GM19035 (cell line): ENCODE measurements around the gene POLR2H.
"Not testable (repeated sequence)": the region's sequence is repeated elsewhere in the genome, so short reads cannot be mapped to it uniquely, and the experiment has no call there.

Experiments
- ATAC-seq: cut with Tn5 transposase; IDR thresholded peaks from one replicate; pipeline ENCODE4 v1.9.1; 2021; ENCODE audit not compliant: unreplicated experiment

Gene POLR2H

DNA sequence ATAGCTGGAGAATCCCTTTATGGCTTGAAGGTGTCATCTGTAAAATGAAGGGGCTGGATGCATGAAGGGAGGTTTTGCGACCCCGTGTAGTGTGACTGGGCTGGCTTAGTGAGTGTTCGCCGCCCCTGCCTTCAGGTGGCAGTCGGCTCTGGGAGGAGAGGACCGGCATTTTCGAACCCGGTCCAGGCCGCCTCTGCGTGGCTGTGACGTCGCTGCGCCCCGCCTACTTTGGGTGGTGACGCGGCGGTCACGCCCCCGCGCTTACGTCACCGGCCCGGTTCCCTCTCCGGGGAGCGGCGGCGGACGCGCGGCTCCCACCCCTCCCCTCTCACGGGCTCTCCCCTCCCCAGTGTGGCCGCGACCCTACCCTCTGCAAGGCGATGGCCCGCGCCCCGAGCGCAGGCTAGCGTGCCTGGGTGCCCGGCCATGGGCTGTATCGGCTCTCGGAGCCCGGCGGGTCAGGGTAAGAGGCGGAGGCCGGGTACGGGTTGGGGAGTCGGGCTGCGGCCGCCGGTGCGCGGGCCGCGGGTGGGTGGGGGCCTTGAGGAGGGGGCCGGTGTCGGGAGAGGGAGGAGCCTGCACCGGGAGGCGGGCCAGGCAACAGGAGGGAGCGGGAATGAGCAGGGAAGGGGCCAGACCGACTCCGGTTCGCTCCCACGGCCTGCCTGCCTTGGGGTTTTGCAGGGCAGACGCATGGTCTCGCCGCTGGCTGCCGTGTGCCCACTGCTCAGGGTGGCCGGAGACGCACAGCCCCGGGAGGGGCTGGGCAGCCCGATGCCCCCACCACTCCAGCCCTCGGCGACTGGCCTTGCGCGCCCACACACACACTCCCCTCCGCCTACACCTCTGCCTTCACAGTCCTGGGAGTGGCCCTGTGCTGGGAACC, 25.6 kb upstream of the POLR2H start:
- ATAC-seq = peak; percentile 73

DNA sequence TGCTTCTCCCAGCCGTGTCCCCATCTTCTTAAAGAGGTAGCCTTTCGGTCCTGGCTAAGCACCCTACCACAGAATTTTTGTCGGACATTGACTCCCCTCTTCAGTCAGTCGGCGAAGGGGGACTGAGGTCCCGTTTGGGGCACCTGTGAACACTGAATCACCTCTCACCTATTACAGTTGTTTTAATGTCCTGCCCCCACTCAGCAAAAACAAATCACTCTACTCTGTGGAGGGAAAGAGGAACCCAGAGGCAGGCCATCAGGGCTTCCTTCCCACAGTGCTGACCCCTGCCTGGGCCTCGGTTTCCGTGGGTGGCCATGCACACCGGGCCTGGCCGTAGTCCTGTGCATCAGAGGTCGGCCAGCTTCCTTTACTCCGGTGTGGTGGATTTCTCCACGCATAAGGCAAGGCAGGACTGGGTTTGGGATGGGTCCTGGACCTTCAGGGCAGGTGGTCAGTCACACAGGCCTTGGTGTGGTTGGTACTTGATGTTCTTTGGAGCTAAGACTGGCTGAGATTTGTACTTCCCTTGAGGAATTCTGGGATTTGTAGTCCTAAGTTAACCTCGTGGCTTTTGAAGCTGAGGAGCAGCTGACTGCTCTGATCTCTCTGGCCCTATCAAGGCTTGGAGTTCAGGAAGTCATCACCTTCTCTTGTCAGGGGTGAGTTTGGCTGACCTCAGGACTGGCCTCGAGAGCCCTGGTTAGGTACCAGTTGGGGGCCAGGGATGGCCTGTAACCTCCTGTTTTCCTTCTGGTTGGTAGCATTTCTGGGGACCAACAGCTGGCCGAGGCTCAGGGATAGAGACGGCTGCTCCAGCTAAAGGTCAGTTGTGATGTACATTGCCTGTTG, 24.7 kb upstream of the POLR2H start:
- no peak for ATAC-seq

DNA sequence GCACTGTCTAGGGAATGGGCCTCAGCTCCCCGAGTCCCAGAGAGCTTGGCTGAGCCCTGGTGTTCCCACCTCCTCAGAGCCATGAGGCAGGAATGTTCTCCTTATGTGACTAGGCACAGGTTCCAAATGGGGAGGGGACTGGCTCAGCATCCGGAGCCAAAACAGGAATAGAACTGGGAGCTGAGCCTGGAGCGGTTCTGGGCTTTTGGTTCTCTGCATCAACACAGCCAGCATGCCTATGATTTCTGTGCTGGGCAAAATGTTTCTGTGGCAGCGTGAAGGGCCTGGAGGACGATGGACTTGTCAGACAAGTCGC, 24.2 kb upstream of the POLR2H start, which contains the start of gene FAM131A:
Gene FAM131A, plus strand, starts transcription at position 202 of the 316 bp plus-strand sequence. Its CDS starts 31 bp downstream, at position 233.
- ATAC-seq = no peak

DNA sequence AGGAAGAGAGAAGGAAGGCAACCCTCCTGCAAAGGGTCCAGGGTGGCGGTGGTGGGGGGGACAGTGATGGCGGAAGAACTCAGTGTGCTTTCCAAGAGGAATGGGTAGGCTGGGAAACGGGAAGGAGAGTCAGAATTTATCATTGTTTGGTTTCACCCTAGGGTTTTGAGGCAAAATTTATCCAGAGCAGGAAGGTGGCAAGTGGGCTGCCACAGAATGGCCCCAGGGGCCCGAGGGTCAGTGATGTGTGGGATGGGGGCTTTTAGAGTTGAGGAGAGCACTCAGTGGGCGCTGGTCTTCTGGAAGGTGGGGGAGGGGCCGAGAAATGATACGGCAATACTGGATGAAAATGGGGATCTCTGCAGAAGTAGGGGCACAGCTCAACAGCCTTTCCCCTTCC, 23.5 kb upstream of the POLR2H start:
- no peak for ATAC-seq

DNA sequence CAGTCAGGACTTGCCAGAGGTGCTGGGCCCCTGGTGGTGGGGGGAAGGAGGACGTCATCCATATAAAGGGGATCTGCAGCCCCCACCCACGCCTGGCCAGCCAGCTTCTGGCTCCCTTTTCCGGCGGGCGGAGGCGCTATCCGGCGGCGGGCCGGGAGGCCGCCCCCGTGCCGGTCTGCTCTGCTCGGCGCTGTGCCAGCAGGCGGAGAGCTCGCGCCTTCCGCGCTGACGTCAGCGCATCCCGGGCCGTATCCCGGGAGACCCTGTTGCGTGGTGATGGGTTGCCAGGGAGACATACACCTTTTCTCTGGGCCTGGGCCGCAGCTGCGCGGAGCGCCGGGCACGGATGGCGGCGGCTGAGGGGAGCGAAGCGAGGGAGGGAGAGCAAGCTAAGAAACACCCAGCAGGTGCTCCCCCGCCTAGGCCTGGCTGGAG, 23.0 kb upstream of the POLR2H start:
- ATAC-seq = no peak

DNA sequence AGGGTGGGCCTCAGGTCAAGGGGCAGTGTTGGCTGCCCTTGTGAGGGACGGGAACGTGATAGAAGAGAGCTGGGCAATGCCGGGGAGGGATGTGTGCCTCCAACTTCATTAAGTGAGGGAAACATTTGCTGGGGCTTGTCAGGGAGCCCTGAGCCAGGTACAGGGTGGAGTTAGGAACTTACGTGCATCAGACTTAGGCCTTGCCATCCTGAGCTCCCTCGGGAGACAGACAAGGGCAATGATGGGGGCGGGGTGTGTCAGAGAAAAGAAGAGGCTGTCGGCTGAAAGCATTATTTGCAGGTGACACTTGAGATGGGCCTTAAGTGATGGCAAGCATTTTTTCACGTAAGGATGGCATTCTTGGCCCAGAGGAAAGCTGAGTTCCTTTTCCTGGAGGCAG, 22.5 kb upstream of the POLR2H start:
- no peak for ATAC-seq

DNA sequence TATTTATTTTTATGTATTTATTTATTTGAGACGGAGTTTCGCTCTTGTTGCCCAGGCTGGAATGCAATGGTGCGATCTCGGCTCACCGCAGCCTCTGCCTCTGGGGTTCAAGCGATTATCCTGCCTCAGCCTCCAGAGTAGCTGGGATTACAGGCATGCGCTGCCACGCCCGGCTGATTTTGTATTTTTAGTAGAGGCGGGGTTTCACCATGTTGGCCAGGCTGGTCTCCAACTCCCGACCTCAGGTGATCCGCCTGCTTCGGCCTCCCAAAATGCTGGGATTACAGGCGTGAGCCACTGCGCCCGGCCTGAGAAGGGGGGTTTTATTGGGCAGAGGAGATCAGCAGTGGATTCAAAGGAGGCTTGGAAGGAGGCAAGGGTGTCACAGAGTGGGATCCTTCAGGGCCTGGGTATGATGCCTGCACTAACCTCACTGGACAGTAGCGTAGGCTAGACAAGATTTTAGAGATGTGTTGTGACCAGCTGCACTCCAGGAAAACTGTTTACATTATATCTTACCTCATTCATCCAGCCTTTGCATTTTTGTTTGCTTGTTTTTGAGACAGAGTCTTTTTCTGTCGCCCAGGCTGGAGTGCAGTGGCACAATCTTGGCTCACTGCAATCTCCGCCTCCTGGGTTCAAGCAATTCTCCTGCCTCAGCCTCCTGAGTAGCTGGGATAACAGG, 21.9 kb upstream of the POLR2H start:
- ATAC-seq = not testable (repeated sequence)

DNA sequence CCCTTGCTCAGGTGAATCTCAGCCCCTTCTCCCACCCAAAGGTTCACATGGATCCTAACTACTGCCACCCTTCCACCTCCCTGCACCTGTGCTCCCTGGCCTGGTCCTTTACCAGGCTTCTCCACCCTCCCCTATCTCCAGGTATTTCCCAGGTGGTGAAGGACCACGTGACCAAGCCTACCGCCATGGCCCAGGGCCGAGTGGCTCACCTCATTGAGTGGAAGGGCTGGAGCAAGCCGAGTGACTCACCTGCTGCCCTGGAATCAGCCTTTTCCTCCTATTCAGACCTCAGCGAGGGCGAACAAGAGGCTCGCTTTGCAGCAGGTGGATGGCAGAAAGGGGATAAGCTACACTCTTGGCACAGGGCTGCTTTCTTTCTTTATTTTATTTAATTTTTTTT, 19.6 kb upstream of the POLR2H start:
- ATAC-seq = no peak

DNA sequence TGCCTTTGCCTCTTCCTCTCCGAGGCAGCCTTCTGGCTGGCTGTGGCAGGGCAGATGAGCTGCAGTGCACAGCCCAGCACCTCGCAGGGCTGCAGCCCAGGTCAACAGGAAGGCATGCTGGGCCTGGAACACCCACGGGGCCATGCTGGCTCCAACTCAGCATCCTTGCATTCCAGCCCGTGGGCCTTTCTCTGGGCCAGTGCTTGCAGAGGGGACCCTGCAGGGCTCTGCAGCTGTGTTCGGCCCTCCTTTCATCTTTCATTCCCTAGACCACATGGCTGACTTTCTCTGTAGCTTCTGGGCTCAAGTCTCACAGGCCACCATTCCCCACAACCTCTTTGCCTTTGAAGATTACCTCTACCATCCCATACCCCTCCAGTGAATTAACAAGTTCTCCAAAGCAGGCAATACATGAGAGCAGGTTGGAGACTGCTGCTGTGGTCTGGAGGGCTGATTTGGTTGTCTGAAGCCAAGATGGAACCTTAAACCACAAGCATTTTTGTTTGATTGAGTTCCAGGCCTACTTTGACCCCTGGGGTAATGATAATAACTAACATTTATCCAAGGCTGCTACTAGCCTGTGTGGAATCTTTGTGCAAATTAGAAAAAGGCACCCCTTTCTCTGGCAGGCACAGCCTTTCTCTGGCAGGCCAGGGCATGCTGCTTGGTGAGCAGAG, 18.2 kb upstream of the POLR2H start:
- no peak for ATAC-seq

DNA sequence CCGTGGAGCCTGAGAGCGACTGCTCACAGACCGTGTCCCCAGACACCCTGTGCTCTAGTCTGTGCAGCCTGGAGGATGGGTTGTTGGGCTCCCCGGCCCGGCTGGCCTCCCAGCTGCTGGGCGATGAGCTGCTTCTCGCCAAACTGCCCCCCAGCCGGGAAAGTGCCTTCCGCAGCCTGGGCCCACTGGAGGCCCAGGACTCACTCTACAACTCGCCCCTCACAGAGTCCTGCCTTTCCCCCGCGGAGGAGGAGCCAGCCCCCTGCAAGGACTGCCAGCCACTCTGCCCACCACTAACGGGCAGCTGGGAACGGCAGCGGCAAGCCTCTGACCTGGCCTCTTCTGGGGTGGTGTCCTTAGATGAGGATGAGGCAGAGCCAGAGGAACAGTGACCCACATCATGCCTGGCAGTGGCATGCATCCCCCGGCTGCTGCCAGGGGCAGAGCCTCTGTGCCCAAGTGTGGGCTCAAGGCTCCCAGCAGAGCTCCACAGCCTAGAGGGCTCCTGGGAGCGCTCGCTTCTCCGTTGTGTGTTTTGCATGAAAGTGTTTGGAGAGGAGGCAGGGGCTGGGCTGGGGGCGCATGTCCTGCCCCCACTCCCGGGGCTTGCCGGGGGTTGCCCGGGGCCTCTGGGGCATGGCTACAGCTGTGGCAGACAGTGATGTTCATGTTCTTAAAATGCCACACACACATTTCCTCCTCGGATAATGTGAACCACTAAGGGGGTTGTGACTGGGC, 16.8 kb upstream of the POLR2H start:
- no peak for ATAC-seq

DNA sequence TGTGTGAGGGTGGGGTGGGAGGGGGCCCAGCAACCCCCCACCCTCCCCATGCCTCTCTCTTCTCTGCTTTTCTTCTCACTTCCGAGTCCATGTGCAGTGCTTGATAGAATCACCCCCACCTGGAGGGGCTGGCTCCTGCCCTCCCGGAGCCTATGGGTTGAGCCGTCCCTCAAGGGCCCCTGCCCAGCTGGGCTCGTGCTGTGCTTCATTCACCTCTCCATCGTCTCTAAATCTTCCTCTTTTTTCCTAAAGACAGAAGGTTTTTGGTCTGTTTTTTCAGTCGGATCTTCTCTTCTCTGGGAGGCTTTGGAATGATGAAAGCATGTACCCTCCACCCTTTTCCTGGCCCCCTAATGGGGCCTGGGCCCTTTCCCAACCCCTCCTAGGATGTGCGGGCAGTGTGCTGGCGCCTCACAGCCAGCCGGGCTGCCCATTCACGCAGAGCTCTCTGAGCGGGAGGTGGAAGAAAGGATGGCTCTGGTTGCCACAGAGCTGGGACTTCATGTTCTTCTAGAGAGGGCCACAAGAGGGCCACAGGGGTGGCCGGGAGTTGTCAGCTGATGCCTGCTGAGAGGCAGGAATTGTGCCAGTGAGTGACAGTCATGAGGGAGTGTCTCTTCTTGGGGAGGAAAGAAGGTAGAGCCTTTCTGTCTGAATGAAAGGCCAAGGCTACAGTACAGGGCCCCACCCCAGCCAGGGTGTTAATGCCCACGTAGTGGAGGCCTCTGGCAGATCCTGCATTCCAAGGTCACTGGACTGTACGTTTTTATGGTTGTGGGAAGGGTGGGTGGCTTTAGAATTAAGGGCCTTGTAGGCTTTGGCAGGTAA, 16.0 kb upstream of the POLR2H start:
- ATAC-seq = no peak

DNA sequence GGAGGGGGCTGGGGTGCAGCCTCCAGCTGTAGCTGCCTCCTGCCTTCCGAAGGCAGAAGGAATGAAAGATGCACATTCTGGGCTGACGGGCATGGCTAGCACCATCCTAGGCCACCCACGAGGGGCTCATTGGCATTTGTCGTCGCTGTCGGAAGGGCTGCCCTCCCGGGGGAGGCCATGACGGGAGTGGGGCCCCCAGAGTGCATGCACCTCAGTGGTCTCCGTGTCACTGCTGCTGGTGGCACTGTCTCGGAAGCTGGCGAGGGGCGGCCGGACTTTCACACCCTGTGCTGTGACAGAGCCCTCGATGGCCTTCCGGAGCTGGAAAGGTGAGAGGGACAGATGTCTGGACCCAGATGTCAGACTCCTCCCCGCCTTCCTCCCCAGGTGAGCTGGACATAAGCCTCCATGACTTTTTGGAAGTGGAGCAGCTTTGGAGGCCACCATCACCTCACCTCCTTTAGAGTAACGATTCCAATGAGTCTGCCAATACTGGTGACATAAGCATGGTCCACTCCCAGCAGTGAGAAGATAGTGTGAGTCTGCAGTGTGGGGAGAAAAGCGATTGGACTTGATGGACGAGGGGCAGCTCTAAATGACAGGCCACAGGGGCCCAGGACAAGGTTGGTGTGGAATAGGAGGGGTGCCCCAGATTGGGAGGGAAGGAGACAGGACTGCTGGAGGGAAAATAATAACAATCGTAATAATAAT, 14.9 kb upstream of the POLR2H start:
- no peak for ATAC-seq

DNA sequence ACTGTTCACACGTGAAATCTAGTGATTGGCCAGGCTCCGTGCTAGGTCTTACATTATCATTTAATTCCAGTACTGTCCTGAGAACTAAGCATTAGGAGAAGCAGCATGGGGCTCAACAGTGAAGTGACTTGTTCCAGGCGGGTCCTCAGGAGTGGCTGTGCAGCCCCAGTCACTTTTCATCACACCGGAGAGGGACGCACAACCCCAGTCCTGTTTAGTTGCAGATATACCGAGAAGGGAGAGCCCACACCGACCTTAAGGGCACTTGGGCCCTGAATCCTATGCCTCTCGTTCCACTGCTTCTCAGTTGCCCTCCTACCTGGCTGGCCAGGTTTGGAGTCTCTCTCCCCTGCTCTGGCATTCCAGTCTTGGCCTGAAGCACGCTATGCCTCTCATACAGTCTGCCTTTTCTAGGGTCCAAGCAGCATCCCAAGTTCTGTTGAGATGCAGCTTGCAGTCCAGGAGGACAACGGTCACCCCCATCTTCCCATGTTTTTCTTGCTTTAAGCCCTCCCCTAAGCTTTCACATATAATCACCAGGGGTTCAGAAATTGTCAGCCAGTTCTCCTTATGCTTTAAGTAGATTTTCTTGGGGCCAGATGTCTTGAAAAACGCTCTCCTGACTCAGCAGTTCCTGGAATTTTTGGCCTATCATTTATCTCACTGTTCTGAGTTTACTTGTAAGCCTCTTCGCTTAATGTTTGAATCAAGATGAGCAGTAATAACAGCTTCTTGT, 14.0 kb upstream of the POLR2H start:
- ATAC-seq = no peak

DNA sequence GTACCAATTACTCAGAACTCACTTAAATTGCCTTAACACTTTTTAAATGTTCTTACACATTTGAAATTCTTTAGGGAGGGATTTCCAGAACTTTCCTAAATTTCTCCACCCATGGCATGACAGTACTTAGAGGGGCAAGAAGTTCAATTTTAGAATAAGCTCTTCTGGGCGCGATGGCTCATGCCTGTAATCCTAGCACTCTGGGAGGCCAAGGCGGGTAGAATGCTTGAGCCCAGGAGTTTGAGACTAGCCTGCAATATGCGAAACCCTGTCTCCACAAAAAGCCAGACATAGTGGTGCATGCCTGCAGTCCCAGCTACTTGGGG, 13.5 kb upstream of the POLR2H start:
- no peak for ATAC-seq

DNA sequence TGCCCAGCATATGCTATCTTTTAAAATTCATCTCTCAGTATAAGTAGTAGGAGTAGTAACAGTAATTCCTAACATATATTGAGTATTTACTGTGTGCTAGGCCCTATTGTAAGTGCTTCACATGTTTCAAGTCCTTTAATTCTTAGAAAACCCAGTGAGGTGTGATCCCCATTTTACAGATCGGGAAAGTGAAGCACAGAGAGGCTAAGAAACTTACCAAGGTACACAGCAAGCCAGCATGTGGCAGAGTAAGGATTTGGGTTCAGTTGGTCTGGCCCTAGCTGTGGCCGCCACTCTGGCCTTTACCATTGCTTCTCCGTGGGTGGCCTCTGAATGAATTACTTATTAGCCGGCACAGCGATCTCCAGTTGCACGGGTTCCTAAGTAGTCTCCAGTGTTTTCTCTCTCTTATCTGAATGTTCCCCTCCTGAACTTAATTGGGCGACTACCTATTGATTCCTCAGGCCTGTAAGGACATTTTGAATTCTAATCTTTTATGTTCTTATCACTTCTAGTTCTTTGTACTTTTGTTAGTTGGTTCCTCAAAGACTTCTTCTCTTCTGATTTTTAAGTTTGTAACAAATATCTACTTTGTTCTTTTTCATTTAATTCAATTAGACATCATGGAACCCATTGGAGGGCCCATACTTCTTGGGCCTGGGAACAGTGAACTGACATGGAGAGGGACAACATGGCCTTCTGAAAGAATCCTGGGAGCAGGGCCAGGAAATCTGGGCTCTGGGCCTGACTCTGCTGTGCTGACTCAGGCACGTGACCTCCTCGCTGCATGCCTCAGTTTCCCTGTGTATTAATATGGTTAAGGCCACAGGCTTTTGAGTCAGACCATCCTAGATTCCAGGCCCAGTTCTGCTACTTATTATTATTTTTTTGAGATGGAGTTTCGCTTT, 11.7 kb upstream of the POLR2H start:
- ATAC-seq = no peak

DNA sequence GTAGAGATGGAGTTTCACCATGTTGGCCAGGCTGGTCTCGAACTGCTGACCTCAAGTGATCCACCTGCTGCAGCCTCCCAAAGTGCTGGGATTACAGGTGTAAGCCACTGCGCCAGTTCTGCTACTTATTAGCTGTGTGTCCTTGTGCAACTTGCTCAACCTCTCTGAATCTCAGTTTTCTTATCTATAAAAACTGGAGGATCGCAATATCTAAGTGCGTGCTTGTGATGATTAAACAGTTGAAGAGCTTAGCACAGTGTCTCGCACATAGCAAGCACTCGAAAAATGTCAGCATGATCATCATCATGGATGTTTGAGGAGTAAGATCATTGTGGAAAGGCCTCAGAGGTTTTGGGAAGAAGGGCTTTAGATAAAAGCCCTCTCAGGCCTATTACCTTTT, 10.9 kb upstream of the POLR2H start:
- ATAC-seq = no peak

DNA sequence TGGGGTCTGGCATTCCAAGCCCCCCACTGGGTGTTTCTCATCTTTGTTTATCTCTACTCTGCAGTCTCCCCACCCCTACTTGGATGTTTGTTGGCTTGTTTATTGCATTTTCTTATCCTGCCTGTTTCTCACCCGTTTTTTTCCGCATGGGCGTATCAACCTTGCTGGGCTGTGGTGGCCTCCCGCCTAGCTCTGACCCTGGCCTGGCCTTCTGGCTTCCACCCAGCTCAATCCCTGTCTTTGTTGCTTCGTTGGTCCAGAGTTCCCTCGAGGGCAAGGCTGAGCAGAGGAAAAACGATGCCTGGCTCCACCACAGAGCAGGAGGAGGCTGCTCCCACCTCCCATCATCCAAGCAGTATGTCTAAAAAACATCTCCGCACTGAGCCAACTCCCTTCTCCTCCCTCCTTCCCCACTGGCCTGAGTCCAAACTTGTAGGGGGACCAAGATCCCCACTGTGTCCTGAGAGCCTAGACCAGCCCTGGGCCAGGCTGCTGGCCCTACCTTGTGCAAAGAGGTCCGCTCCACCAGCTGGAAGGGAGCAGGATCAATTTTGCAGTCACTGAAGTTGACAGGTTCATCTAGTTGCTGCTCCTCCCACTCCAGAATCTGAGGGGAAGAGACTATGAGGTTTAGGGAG, 9.9 kb upstream of the POLR2H start:
- ATAC-seq = no peak
